RWPE1 (cell line): ENCODE data around the gene DTYMK.

Source experiments
- CTCF ChIA-PET: fragments of 350-600 bp; sonication (Branson Sonifier 250); formaldehyde crosslinking; extraction: SDS; loops from one replicate; lab custom pipeline; 2021; lab: Yijun Ruan, JAX
- POLR2A ChIA-PET: fragments of 400-600 bp; formaldehyde crosslinking; extraction: SDS; loops from one replicate; lab custom pipeline; 2020; ENCODE audit warnings: antibody characterized with exemption; ENCODE audit not compliant: low non-redundant PET; lab: Yijun Ruan, JAX
- DNase-seq: peaks from one replicate; pipeline ENCODE4 v3.0.0; 2012; ENCODE audit warnings: low spot score
- H3K27ac ChIP-seq: fragments of 450-650 bp; 2 replicates; pipeline ENCODE4 v1.5.1; 2017
- TF ChIP-seq, protein P1 (sequence below): fragments of 450-650 bp; conservative IDR thresholded peaks from 2 replicates; pipeline ENCODE4 v1.5.1; 2017; ENCODE audit warnings: low read depth, mild to moderate bottlenecking

Gene DTYMK

DNA sequence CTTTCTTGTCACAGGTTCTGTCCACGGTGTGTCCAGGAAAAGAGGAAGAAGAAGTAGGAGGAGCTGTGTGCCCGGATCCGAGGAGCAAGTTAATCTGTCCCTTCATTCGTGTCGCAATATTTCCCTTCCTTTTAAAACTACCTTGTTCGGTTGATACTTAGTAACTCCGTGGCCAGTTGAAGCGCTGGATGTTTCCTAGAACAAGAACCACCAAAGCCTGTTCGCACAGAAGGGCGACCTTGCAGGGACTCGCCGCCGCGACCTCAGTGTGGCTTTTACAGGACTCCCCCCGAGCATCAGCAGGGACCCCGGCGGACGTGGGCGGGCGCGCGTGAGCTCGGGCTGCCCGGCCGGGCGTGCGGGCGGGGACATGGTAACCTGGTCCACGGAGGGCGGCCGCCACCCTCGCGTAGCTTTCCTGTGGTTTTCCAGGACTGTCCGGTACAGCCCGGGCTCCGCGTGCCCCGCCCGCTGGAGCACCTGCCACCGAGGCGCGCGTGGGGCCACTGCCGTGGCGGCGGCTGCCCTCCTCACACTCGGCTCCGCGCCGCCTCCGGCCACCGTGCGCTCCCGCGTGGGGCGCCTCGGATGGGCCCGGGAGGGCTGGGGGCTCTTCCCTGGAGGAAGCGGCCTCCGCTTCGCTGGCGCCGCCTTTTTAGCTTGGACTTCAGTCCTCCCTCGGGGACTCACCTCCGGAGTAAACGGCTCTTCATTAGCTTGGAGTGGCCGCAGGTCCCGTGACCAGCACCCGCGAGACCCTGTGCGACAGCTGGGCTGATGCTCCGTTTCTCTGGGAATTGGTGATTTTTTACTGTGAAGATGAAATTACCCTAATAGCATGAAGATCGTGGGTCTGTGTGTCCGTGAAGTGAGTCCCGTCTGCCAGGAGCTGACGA, 38.6 kb upstream of the DTYMK start:
- no peak overlapping the region for H3K27ac ChIP-seq
- ChIA-PET CTCF (no interaction called here), POLR2A (no interaction called here)
- TF ChIP-seq, protein P1, sequence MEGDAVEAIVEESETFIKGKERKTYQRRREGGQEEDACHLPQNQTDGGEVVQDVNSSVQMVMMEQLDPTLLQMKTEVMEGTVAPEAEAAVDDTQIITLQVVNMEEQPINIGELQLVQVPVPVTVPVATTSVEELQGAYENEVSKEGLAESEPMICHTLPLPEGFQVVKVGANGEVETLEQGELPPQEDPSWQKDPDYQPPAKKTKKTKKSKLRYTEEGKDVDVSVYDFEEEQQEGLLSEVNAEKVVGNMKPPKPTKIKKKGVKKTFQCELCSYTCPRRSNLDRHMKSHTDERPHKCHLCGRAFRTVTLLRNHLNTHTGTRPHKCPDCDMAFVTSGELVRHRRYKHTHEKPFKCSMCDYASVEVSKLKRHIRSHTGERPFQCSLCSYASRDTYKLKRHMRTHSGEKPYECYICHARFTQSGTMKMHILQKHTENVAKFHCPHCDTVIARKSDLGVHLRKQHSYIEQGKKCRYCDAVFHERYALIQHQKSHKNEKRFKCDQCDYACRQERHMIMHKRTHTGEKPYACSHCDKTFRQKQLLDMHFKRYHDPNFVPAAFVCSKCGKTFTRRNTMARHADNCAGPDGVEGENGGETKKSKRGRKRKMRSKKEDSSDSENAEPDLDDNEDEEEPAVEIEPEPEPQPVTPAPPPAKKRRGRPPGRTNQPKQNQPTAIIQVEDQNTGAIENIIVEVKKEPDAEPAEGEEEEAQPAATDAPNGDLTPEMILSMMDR, result no peak
- no peak for DNase-seq

- ChIA-PET POLR2A (no interaction called here), CTCF (interaction anchor here (0.6 kb wide), 1 partner anchor 270 kb away, joined by 3 read pairs; no protein-coding TSS in a partner anchor)
- no peak overlapping the region for H3K27ac ChIP-seq
- TF ChIP-seq, protein P1, result 0 out of 2 replicates have a peak, but pooled peaks have one; percentile 12
- no peak for DNase-seq
Observed at GRCh38 chr2:241724259-241724974, 37.8 kb upstream of the DTYMK start.

DNA sequence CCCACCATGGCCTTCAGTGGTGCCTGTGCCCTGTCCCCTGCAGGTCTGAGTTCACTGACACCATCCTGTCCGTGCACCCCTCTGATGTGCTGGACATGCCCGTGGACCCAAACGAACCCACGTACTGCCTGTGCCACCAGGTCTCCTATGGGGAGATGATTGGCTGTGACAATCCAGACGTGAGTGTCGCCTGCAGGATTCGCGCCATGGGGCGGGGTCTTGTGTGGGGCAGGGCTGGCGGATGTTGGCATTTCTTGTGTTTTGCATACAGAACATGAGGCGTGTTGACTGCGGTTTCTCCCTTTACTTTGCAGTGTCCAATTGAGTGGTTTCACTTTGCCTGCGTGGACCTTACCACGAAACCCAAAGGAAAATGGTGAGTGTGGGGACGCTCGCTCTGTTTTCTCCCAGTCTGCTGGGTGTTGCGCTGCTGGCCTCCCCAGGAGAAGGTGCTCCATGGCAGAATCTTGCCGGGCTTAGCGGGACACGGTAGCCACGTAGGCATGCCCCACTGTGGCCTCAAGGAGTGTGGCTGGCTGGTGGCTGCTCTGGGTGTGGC, 36.4 kb upstream of the DTYMK start:
- H3K27ac ChIP-seq, result no peak overlapping the region
- no peak for DNase-seq
- CTCF ChIA-PET, result no interaction called here
- TF ChIP-seq, protein P1, result no peak
- POLR2A ChIA-PET, result no interaction called here

- H3K27ac ChIP-seq, result no peak overlapping the region
- CTCF ChIA-PET, result interaction anchor here (0.5 kb wide), 1 partner anchor 871 kb away, joined by 3 read pairs; no protein-coding TSS in a partner anchor
- TF ChIP-seq, protein P1, result no peak
- no peak for DNase-seq
- POLR2A ChIA-PET, result no interaction called here
Observed at GRCh38 chr2:241721852-241722251, 35.2 kb upstream of the DTYMK start.

DNA sequence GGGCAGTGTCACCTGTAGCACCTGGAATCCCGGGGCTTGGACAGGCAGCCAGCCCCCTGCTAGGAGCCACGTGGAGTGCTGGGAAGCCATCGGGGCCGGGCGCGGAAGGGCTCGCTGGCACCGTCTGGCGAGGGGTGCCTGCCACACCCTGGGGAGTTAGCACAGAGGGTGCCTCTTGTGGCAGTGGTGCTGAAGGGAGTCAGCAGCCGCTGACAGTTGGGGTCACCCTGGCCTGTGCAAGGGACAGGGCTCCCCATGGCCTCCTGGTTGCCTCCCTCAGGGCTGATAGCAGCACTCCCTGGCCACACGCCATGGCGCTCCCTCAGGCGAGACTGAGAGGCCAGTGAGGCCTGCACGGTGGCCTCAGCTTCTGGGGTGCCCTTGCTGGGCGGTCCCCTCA, 33.9 kb upstream of the DTYMK start:
- TF ChIP-seq, protein P1, result no peak
- no peak for DNase-seq
- CTCF ChIA-PET, result no interaction called here
- POLR2A ChIA-PET, result no interaction called here
- H3K27ac ChIP-seq, result no peak overlapping the region

DNA sequence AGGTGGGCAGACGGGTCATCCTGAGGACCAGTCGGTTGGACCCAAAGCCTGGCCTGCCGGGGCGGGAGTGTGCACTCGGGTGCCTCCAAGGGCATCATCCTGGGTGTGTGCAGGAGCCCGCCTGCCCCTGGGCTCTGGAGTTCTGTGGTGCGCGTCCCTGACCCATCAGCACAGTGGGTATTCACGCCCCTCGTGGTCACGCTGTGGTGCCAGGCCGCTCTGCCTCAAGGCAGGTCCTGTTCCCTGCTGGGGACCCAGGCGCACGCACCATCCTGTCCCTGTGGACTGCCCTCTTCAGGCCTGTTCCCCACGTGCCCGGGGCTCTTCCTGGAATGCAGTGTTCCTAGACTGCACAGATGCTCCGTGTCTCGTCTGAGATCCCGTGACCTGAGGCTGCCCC, 33.5 kb upstream of the DTYMK start:
- no peak overlapping the region for H3K27ac ChIP-seq
- ChIA-PET POLR2A (no interaction called here), CTCF (no interaction called here)
- no peak for DNase-seq
- TF ChIP-seq, protein P1, result no peak
